Inflammatory macrophage treated with lipopolysaccharide for 4 hours (primary cell): ENCODE data around the gene ARHGAP42.

ENCODE experiments used
- DNase-seq: peaks from one replicate; pipeline ENCODE4 v3.0.0-alpha.2; 2020

Gene ARHGAP42

GRCh38 chr11:100808904-100809491 lies 121.9 kb downstream of the ARHGAP42 start:
- DNase-seq: no peak

GRCh38 chr11:100810146-100810545 lies 123.1 kb downstream of the ARHGAP42 start:
- no peak for DNase-seq

DNA sequence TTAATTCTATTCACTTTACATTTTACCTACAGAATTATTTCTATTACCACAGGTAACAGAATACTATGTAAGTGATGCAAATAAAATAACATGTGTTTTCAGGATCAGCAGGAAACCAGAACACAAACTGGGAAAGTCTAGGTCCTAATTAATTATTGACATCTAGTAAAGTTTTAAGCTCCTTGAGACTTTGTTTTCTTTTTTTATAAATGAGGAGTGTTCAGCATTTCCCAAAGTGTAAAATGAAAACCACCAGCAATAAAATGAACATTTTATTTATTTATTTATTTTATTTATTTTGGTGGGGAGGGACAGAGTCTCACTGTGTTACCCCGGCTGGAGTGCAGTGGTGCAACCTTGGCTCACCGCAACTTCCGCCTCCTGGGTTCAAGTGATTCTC lies 123.6 kb downstream of the ARHGAP42 start:
- DNase-seq: no peak

DNA sequence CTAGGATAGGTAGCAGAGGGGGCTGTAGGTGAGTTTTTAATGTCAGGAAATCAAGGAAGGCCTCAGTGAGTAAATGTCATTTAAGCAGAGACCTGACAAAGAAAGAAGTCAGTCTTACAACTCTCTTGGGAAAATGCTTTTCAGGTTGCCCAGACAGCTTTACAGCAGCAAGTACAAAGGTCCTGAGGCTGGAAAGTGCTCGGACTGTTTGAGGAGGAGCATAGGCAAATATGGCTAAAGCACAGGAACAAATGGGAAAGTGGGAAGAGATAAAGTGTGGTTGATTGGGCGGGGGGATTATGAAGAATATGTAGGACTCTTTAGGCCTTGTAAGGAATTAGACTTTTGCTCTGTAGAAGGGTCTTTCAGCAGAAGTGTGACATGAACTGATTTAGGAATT lies 125.4 kb downstream of the ARHGAP42 start:
- DNase-seq: no peak

- no peak for DNase-seq
Measured at GRCh38 chr11:100815787-100816330, 128.8 kb downstream of the ARHGAP42 start.

DNA sequence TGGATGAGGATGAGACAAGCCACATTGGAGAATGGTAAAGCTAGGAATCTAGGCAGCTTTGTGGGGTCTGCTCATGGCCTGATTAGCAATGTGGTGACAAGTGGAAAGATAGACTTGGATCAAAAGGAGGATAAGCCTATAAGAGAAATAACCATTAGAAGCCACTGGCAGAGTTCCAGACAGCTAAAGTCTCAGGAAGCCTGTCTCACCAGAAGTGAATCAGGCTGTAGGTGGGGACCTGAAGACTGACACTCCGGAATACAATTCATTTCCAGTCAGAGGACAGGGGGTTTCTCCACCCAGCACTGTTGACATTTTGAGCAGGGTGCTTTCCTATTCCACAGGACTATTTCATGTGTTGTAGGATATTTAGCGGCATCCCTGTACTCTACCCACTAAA lies 129.7 kb downstream of the ARHGAP42 start:
- no peak for DNase-seq

- no peak for DNase-seq
Measured at GRCh38 chr11:100817620-100818019, 130.5 kb downstream of the ARHGAP42 start.

DNA sequence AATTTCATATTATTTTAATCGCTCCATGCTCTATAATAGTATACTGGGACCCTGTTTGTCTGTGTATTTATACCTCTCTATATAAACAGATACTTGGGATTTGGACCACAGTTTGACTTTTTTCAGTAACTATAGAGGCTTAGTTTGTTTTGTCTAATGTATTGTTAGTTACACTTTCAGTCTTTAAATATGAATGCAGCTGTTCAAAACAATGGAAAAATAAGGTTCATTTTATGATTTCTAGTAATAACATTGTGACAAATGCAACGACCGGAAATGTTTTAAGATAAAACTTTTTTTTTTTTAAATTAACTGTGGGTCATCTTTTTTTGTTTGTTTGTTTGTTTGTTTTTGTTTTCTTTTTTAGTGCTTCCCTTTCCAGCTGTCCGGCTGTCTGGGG lies 133.5 kb downstream of the ARHGAP42 start:
- DNase-seq: no peak

DNA sequence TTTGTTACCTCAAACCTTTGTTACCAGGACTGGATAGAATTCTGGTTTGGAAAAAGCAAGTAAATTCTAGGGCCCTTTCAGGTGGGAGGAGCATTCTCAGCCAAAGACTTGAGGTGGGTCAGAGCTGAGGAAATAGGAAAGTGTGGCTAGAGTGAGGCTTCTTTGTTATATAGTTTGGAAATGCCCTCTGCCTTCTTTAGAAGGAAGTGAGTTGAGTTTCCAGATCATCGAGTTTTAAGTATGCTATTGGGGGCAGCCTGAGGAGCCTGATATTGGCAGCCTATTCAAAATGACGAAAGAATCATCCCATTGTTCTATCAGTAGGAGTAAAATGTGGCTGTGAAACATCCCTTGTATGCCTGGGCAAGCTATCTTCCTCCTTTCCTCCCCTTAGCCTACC lies 134.1 kb downstream of the ARHGAP42 start:
- DNase-seq: no peak

- no peak for DNase-seq
Measured at GRCh38 chr11:100823360-100823759, 136.3 kb downstream of the ARHGAP42 start.

- no peak for DNase-seq
Measured at GRCh38 chr11:100824041-100824809, 137.1 kb downstream of the ARHGAP42 start.

GRCh38 chr11:100825626-100826025 lies 138.5 kb downstream of the ARHGAP42 start:
- DNase-seq: no peak

- no peak for DNase-seq
Measured at GRCh38 chr11:100827934-100828661, 141.0 kb downstream of the ARHGAP42 start.

DNA sequence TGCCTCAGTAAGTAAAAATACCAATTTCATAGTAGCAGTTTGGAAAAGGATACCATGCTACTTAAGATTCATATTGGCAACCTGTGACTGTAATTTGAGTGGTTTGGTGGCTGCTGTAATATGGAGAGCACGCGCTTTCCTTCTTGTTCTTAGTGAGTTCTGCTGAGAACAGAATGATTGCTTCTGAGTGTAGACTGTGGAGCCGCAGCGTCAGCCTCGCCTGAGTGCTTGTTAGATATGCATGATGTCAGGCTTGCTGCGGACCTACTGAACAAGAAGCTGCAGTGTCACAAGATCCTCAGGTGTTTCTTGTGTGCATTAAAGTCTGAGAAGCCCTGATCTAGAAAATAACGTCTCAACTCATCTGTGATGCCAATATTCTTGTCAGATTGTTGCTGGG lies 143.2 kb downstream of the ARHGAP42 start:
- DNase-seq: no peak

DNA sequence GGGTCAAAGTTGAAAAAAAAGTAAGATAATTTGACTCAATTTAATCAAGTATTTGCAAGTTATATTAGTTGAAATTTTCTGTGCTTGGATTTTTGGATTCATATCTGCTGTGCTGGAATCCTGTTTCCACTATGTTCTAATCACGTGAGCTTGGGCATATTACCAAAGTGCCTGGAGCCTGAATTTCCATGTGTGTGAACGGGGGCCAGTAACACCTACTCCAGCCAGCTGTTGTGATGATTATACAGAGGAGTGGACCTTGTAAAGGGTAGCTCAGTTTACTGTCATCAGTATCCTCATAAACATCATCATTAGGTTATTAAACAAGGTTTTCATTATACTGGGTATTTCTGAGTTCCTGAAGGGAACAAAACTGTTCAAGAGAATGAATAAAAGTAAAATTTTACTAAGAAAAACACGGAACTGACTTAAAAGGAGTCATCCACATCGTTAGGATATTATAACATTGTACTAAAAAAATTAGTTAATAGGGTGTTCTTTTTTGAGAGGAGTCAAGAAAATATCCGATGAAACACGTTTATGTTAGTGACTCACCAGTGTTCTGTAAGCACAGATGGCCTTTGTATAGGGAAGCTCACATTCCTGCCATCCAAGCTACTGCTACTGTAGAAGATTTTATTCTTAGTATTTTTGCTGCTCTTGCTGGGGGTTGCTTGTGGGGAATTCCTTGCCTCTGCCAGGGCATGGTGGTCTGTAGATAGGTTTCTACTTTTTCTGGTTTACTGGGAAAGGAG lies 144.1 kb downstream of the ARHGAP42 start:
- DNase-seq: no peak

- no peak for DNase-seq
Measured at GRCh38 chr11:100831929-100832494, 144.9 kb downstream of the ARHGAP42 start.

GRCh38 chr11:100832829-100833228 lies 145.7 kb downstream of the ARHGAP42 start:
- DNase-seq: no peak

DNA sequence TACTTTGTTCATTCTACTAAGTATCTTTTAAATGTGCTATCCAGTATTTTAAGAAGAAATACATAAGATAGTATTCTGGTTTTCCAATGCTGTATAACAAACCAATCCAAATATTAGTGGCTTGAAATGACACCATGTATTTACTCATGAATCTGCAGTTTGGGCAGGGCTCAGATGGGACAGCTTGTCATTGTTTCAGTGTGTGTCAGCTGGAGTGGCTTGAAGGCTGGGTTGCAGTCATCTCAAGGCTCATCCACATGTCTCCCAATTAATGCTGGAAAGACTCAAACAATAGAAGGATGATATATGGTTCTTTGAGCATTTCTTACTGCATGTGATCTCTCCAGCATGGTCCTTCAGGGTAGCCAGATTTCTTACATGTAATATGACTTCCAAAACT lies 146.2 kb downstream of the ARHGAP42 start:
- DNase-seq: no peak

DNA sequence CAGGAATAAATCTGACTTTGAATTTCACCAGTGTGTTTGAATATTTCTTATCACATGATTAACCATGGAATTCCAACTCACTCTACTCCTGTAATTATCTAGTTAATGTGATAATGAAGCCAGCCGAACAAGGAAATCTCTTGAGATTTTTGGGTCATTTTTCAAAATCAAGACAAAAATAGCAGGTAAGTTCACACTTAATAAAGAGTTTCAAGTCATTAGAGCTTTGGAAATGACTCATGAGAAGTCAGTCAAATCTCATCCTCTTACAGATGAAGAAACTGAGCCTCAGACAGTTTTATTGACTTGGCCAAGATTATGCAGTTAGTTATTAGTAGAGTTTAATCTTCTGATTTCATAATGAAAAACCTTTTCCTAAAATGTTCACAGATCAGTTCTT lies 148.8 kb downstream of the ARHGAP42 start:
- no peak for DNase-seq

DNA sequence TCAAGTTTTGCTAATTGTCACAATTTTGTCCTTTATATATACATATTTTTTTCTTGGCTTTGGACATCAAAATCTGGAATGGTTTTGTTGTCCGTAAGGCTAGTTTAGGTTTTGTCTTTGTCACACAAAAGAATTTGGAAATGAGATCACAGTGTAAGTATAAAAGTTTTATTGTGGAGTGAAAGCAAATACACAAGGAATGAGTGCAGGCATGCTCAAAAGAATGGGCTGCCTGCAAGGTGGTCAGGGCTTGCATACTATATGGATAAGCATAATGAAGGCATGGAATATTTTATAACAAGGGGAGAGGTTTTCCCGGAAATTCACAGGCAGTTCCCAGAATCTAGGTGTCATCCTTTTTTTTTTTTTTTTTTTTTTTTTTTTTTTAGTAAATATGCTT lies 150.2 kb downstream of the ARHGAP42 start:
- DNase-seq: no peak

DNA sequence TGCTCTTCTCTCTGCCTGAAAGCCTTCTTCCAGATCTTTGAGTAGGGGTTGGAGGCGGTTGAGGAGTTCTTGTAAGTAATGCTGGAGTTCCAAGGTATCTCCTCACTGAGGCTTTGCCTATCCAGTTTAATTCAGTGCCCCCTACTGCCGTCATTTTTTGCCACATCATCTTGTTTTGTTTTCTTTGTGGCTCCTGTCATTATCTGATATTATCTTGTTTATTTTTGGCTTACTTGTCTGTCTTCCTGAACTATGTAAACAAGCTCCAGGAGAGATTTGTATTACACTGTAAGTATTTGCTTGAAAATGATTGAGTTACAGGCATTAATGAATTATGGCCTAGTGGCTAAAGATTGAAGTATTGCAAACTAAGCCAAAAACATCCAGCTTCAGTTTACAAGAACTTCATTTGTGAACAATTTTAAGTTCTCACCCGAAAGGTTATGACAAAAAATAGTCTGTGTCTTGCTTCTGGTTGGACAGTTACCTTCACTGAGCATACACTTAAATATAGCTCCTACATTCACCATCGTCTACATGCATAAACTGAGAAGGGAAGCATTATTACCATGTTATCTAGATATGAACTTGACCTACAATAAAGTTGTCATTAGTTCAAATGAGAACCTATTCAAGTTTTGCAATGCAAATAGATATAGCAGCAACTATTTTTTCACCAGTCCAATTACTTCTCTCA lies 154.8 kb downstream of the ARHGAP42 start:
- no peak for DNase-seq

DNA sequence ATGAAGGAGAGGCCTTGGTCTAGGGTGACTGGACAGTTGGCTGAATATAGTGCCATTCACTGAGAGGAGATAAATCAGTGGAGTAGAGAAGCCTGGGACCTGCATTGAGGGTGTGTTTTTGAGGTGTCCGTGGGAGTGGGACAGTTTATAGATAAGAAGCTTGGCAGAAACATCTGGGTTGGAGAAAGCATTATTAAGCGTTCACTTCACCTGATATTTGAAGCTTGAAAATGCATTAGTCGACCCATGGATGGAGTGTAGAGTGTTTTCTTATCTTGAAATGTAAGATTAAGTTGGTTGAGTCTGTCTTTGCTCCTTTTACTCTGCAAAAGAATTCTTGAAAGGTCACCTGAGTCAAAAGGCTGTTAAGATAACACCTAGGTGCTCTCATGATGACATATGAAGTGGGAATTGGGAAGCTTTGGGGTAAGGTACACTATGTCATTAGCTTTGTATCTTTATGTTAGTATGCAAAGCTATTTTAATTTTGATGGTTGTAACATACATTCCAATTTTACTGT lies 160.7 kb downstream of the ARHGAP42 start:
- no peak for DNase-seq
